PC-3 (cell line): Measurements from ENCODE around the gene ANKRD40.

Experiments
- CTCF ChIP-seq: fragments of 300-600 bp; sonication (generic); conservative IDR thresholded peaks from 2 replicates; pipeline ENCODE4 v1.5.1; 2017; ENCODE audit warnings: antibody characterized with exemption, low read depth, mild to moderate bottlenecking, low read length
- EZH2 ChIP-seq: fragments of 300-600 bp; sonication (generic); IDR thresholded peaks from one replicate; pipeline ENCODE4 v1.6.1; 2017; ENCODE audit warnings: antibody characterized with exemption, mild to moderate bottlenecking, low read length; ENCODE audit not compliant: unreplicated experiment

GRCh38 chr17:50699410-50699809 is 8.3 kb downstream of the ANKRD40 start:
- TF ChIP-seq EZH2, result no peak
- no peak for TF ChIP-seq CTCF
